K562 (cell line): ENCODE results near the gene SRSF6. TPM values are rescaled to one million over a fixed set of nuclear protein-coding genes. Genes with fewer than 3 reads are reported as not detected.
A peak's percentile ranks its signal among the peaks of the same experiment; 100 is the strongest.

ENCODE experiments used
- ARHGAP35 ChIP-seq: fragments of 450-650 bp; IDR thresholded peaks from 2 replicates; pipeline ENCODE4 v1.6.1; 2018; ENCODE audit not compliant: partially characterized antibody
- ARNT ChIP-seq, 2 experiments: fragments of 450-650 bp; IDR thresholded peaks; 2 replicates each; pipeline ENCODE4 v1.6.1; 2016; ENCODE audit warnings: mild to moderate bottlenecking in 1 of 2
- CBX8 ChIP-seq: fragments of 200-600 bp; sonication (generic); IDR thresholded peaks from 2 replicates; pipeline ENCODE4 v1.6.1; 2012; ENCODE audit warnings: borderline replicate concordance, mixed run types, low read depth, mild to moderate bottlenecking, moderate library complexity, mixed read lengths, low read length, control low read depth, inconsistent platforms; ENCODE audit not compliant: poor library complexity, severe bottlenecking; ENCODE audit errors: extremely low read depth
- CREM ChIP-seq: IDR thresholded peaks from 2 replicates; pipeline ENCODE4 v1.6.1; 2014; ENCODE audit warnings: antibody characterized with exemption, low read depth
- DIDO1 ChIP-seq: fragments of 450-650 bp; IDR thresholded peaks from 2 replicates; pipeline ENCODE4 v1.6.1; 2016; ENCODE audit warnings: low read depth, missing biosample characterization, missing genetic modification characterization
- FOSL1 ChIP-seq: fragments of 200-800 bp; sonication (Bioruptor generic); conservative IDR thresholded peaks from 2 replicates; pipeline ENCODE4 v1.6.1; 2016; ENCODE audit warnings: missing genetic modification characterization, missing compliant biosample characterization
- GABPA ChIP-seq: fragments of 200-800 bp; sonication (Bioruptor generic); conservative IDR thresholded peaks from 2 replicates; pipeline ENCODE4 v1.6.1; 2016; ENCODE audit warnings: low read depth, missing genetic modification characterization, missing compliant biosample characterization
- HES1 ChIP-seq: fragments of 450-650 bp; IDR thresholded peaks from 2 replicates; pipeline ENCODE4 v1.6.1; 2016; ENCODE audit warnings: low read depth, mild to moderate bottlenecking, moderate library complexity
- MLLT1 ChIP-seq, 2 experiments: fragments of 450-650 bp; IDR thresholded peaks; 2 replicates each; pipeline ENCODE4 v1.6.1; 2016
- MXD1 ChIP-seq: fragments of 250-450 bp; sonication (Bioruptor Pico); IDR thresholded peaks from 2 replicates; pipeline ENCODE4 v1.8.0; 2021; ENCODE audit warnings: borderline replicate concordance, mild to moderate bottlenecking, moderate library complexity; ENCODE audit not compliant: poor library complexity, severe bottlenecking
- NKRF ChIP-seq: fragments of 450-650 bp; IDR thresholded peaks from 2 replicates; pipeline ENCODE4 v1.6.1; 2016; ENCODE audit warnings: borderline replicate concordance
- RCOR1 ChIP-seq, 2 experiments: IDR thresholded peaks; 2 replicates each; pipeline ENCODE4 v1.6.1; 2012; ENCODE audit warnings: low read depth in 2 of 2, low read length in 2 of 2, borderline replicate concordance in 1 of 2, improper control_type of control experiment in 1 of 2
- SNRNP70 ChIP-seq: fragments of 200-400 bp; formaldehyde crosslinking; optimal IDR thresholded peaks from 2 replicates; pipeline ENCODE3; 2017; ENCODE audit warnings: low read depth, low read length
- SPI1 ChIP-seq: IDR thresholded peaks from 2 replicates; pipeline ENCODE4 v1.6.1; 2011; ENCODE audit warnings: low read depth, low read length, control low read depth, borderline replicate concordance
- SRF ChIP-seq, 2 experiments: fragments of 250-450, 450-650 bp in 1 of 2; sonication (Bioruptor Pico) in 1 of 2; sonication (generic) in 1 of 2; formaldehyde crosslinking; IDR thresholded peaks; 2 replicates each; pipeline versions ENCODE4 v1.5.0 to v1.5.1; 2020 to 2022; ENCODE audit warnings: mild to moderate bottlenecking in 1 of 2, missing genetic modification reagents in 1 of 2
- THAP7 ChIP-seq: fragments of 250-450 bp; sonication (Bioruptor Pico); IDR thresholded peaks from 2 replicates; pipeline ENCODE4 v1.5.0; 2021
- YBX1 ChIP-seq: fragments of 450-650 bp; IDR thresholded peaks from 2 replicates; pipeline ENCODE4 v1.7.1; 2016; ENCODE audit warnings: mild to moderate bottlenecking
- ZBTB49 ChIP-seq: sonication (generic); formaldehyde crosslinking; IDR thresholded peaks from 2 replicates; pipeline ENCODE4 v1.8.0; 2022; ENCODE audit warnings: missing genetic modification reagents, mild to moderate bottlenecking, borderline replicate concordance
- ZNF146 ChIP-seq: IDR thresholded peaks from one replicate; pipeline ENCODE4 v1.6.1; 2018; ENCODE audit warnings: missing compliant biosample characterization; ENCODE audit not compliant: unreplicated experiment
- polyA plus RNA-seq, 8 experiments: library from polyadenylated mRNA; depleted of rRNA in 4 of 8; stranded (reverse) in 5 of 8; unstranded in 3 of 8; fragments of >200 nt; fragmentation: Nextera tagmentation in 2 of 8; fragmentation: Illumina TruSeq in 1 of 8; extraction: Ambion mirVana in 2 of 8; extraction: Trizol in 1 of 8; gene quantifications; 2 replicates each; pipeline versions ENCODE4 v1.2.1 to v1.2.3, GENCODE V29; 2011 to 2014; ENCODE audit warnings: inconsistent platforms in 1 of 8, missing spikeins in 1 of 8
- total RNA-seq, 7 experiments: library from RNA; depleted of rRNA in 6 of 7; stranded (reverse); fragments of >200 nt in 6 of 7; fragmentation: Illumina TruSeq in 2 of 7; extraction: Trizol in 2 of 7; gene quantifications; 2 replicates each; pipeline versions ENCODE4 v1.2.1 to v1.2.3, GENCODE V29; 2011 to 2021; ENCODE audit warnings: low replicate concordance in 1 of 7

The SRSF6 gene
- total and polyA plus RNA-seq, 9 of the 15 experiments (the other 6 are each of a cell fraction or from before 2014, with no cell fraction given): 52.4 to 165 (median 117) TPM

- TF ChIP-seq FOSL1 (tag) (peak; percentile 45; the same call in 1 of the 2 replicates), THAP7 (CRISPR knock-in tag) (peak; percentile 87), GABPA (peak; percentile 55), NKRF (peak; percentile 71; the same call in 1 of the 2 replicates), ARHGAP35 (no peak), ARNT (IDR thresholded peaks at IDR 0.05) (no peak), CBX8 (no peak), MXD1 (no peak), DIDO1 (tag) (no peak), HES1 (no peak), CREM (peak; percentile 92), SNRNP70 (no peak), YBX1 (no peak), ZBTB49 (CRISPR knock-in tag) (peak; percentile 94; the same call in 1 of the 2 replicates), SRF (CRISPR knock-in tag; IDR thresholded peaks at IDR 0.05) (peak in 1 of 2 experiments; percentile 57; a peak in 2 of 4 replicates), RCOR1 (IDR thresholded peaks at IDR 0.05; ENCODE audit: borderline replicate concordance in 1 of 2, low read depth in 2 of 2, low read length in 2 of 2) (no peak), MLLT1 (IDR thresholded peaks at IDR 0.05) (peak in 1 of 2 experiments; percentile 58; a peak in 1 of 4 replicates), SPI1 (no peak), ZNF146 (CRISPR knock-in tag) (peak; percentile 7)
These were observed at the start of gene SRSF6 (continued) for GRCh38 chr20:43457640-43458421.
